HCT116 (cell line): ENCODE measurements around the gene NAA60. TPM values are rescaled to one million over a fixed set of nuclear protein-coding genes. Genes with fewer than 3 reads are reported as not detected.

ENCODE experiments used
- ATAC-seq: fragments of 200-7000 bp; cut with Tn5 transposase; 2 replicates; pipeline ENCODE4 v1.9.1; 2020; ENCODE audit warnings: mild to moderate bottlenecking, moderate library complexity
- BruUV-seq: library from RNA; stranded (reverse); fragments of 400-500 nt; replicated peaks from 2 replicates; lab custom pipeline; 2021; lab: Mats Ljungman, UMichigan
- CTCF ChIA-PET: fragments of 300-600 bp; sonication (Branson Sonifier 250); formaldehyde crosslinking; loops from one replicate; lab custom pipeline; 2021; ENCODE audit warnings: antibody characterized with exemption; lab: Charles Lee
- POLR2A ChIA-PET: fragments of 300-600, 350-600 bp; sonication (Branson Sonifier 250); formaldehyde crosslinking; loops from one replicate; lab custom pipeline; 2021; ENCODE audit warnings: antibody characterized with exemption; lab: Charles Lee
- RAD21 ChIA-PET, 2 experiments: fragments of 300-600 bp; sonication (Branson Sonifier 250); formaldehyde crosslinking; loops; one replicate each; lab custom pipeline; 2023; ENCODE audit warnings: low total read pairs in 2 of 2; ENCODE audit not compliant: uncharacterized antibody in 2 of 2, unreplicated experiment in 2 of 2, low non-redundant PET in 1 of 2; lab: Charles Lee
- DNase-seq: peaks from one replicate; pipeline ENCODE4 v3.0.0-alpha.2; 2010; ENCODE audit warnings: low read depth, low spot score
- H2AFZ ChIP-seq: fragments of 200-600 bp; shearing (Covaris generic), sonication (generic); 2 replicates; pipeline ENCODE4 v1.6.1; 2017; ENCODE audit warnings: low read depth, mixed run types, mixed read lengths, antibody characterized with exemption, low read length; ENCODE audit not compliant: poor library complexity, severe bottlenecking
- H3K27ac ChIP-seq: 2 replicates; pipeline ENCODE4 v1.5.1; 2012; ENCODE audit warnings: low read depth, low read length
- H3K27me3 ChIP-seq: fragments of 200-600 bp; sonication (generic); 2 replicates; pipeline ENCODE4 v1.6.1; 2016; ENCODE audit warnings: mixed run types, low read length, mixed read lengths; ENCODE audit not compliant: insufficient read depth
- H3K36me3 ChIP-seq, 2 experiments: fragments of 200-500 bp in 1 of 2; fragments of 200-600 bp in 1 of 2; sonication (Bioruptor generic) in 1 of 2; sonication (generic) in 1 of 2; 2 replicates each; pipeline versions ENCODE4 v1.5.1 to v1.6.1; 2014 to 2016; ENCODE audit warnings: low read length in 2 of 2, inconsistent platforms in 1 of 2, mixed read lengths in 1 of 2, mixed run types in 1 of 2; ENCODE audit not compliant: insufficient read depth in 2 of 2, control insufficient read depth in 1 of 2
- H3K4me1 ChIP-seq, 2 experiments: fragments of 200-600 bp in 1 of 2; sonication (generic) in 1 of 2; 2 replicates each; pipeline versions ENCODE4 v1.5.1 to v1.6.1; 2012 to 2017; ENCODE audit warnings: low read length in 2 of 2, inconsistent platforms in 1 of 2, mild to moderate bottlenecking in 1 of 2, mixed read lengths in 1 of 2, mixed run types in 1 of 2, moderate library complexity in 1 of 2; ENCODE audit not compliant: insufficient read depth in 2 of 2, control insufficient read depth in 1 of 2
- H3K4me2 ChIP-seq: fragments of 200-600 bp; sonication (generic); 2 replicates; pipeline ENCODE4 v1.6.1; 2017; ENCODE audit warnings: mixed run types, low read length, mixed read lengths
- H3K4me3 ChIP-seq, 2 experiments: fragments of 200-600 bp in 1 of 2; sonication (generic) in 1 of 2; replicated peaks in 1 of 2; 2 replicates each; pipeline ENCODE4 v1.5.1; 2011 to 2016; ENCODE audit warnings: low read length in 2 of 2, control low read depth in 1 of 2, low read depth in 1 of 2, mild to moderate bottlenecking in 1 of 2, mixed read lengths in 1 of 2, mixed run types in 1 of 2
- H3K79me2 ChIP-seq: fragments of 200-600 bp; sonication (generic); 2 replicates; pipeline ENCODE4 v1.6.1; 2017; ENCODE audit warnings: mild to moderate bottlenecking, mixed run types, low read length, moderate library complexity, mixed read lengths; ENCODE audit not compliant: insufficient read depth
- H3K9ac ChIP-seq: fragments of 200-600 bp; sonication (generic); 2 replicates; pipeline ENCODE4 v1.6.1; 2016; ENCODE audit warnings: low read length, mixed read lengths
- H3K9me2 ChIP-seq: fragments of 200-600 bp; sonication (generic), shearing (Covaris generic); 2 replicates; pipeline ENCODE4 v1.6.1; 2017; ENCODE audit warnings: mixed run types, mild to moderate bottlenecking, moderate library complexity; ENCODE audit not compliant: insufficient read depth
- H3K9me3 ChIP-seq, 2 experiments: fragments of 200-500 bp in 1 of 2; fragments of 200-600 bp in 1 of 2; sonication (Bioruptor generic) in 1 of 2; sonication (generic) in 1 of 2; 2 replicates each; pipeline ENCODE4 v1.6.1; 2014 to 2017; ENCODE audit warnings: low read length in 2 of 2, mixed read lengths in 2 of 2, inconsistent platforms in 1 of 2, low read depth in 1 of 2, mild to moderate bottlenecking in 1 of 2, mixed run types in 1 of 2, moderate library complexity in 1 of 2; ENCODE audit not compliant: control insufficient read depth in 1 of 2, insufficient read depth in 1 of 2
- H4K20me1 ChIP-seq: fragments of 200-600 bp; sonication (generic), shearing (Covaris generic); 2 replicates; pipeline ENCODE4 v1.6.1; 2017; ENCODE audit warnings: mixed run types, mild to moderate bottlenecking, moderate library complexity; ENCODE audit not compliant: insufficient read depth
- CBX3 ChIP-seq: IDR thresholded peaks from 2 replicates; pipeline ENCODE4 v1.6.1; 2012; ENCODE audit warnings: low read depth
- CEBPB ChIP-seq: IDR thresholded peaks from 2 replicates; pipeline ENCODE4 v1.6.1; 2012; ENCODE audit warnings: low read depth
- CTCF ChIP-seq, 3 experiments: fragments of 200-600 bp in 1 of 3; sonication (generic) in 1 of 3; IDR thresholded peaks in 2 of 3; conservative IDR thresholded peaks in 1 of 3; 2 replicates each; pipeline ENCODE4 v1.5.1; 2012 to 2017; ENCODE audit warnings: low read depth in 2 of 3, low read length in 2 of 3, antibody characterized with exemption in 1 of 3, borderline replicate concordance in 1 of 3, control low read depth in 1 of 3, mild to moderate bottlenecking in 1 of 3, mixed read lengths in 1 of 3, mixed run types in 1 of 3, moderate library complexity in 1 of 3; ENCODE audit not compliant: insufficient read depth in 1 of 3
- ELF1 ChIP-seq: IDR thresholded peaks from 2 replicates; pipeline ENCODE4 v1.6.1; 2012; ENCODE audit warnings: low read depth, borderline replicate concordance
- EZH2 ChIP-seq: fragments of 200-600 bp; sonication (generic); IDR thresholded peaks from 2 replicates; pipeline ENCODE4 v1.6.1; 2017; ENCODE audit warnings: antibody characterized with exemption, mixed run types
- FOSL1 ChIP-seq: IDR thresholded peaks from 2 replicates; pipeline ENCODE4 v1.6.1; 2012; ENCODE audit warnings: low read depth
- JUND ChIP-seq: IDR thresholded peaks from 2 replicates; pipeline ENCODE4 v1.6.1; 2012
- MAX ChIP-seq: IDR thresholded peaks from 2 replicates; pipeline ENCODE4 v1.6.1; 2012
- POLR2A ChIP-seq: IDR thresholded peaks from 2 replicates; pipeline ENCODE4 v1.7.0; 2011; ENCODE audit warnings: borderline replicate concordance; ENCODE audit not compliant: insufficient read depth, insufficient read length; ENCODE audit errors: extremely low read depth
- POLR2AphosphoS5 ChIP-seq: IDR thresholded peaks from 2 replicates; pipeline ENCODE4 v1.6.1; 2011; ENCODE audit warnings: mild to moderate bottlenecking, low read depth, low read length, moderate library complexity
- RAD21 ChIP-seq: IDR thresholded peaks from 2 replicates; pipeline ENCODE4 v1.6.1; 2012; ENCODE audit warnings: low read depth, mild to moderate bottlenecking
- REST ChIP-seq: IDR thresholded peaks from 2 replicates; pipeline ENCODE4 v1.6.1; 2012; ENCODE audit warnings: low read depth
- SIN3A ChIP-seq: IDR thresholded peaks from 2 replicates; pipeline ENCODE4 v1.6.1; 2012; ENCODE audit warnings: low read depth
- TCF7L2 ChIP-seq: IDR thresholded peaks from 2 replicates; pipeline ENCODE4 v1.7.0; 2011; ENCODE audit warnings: borderline replicate concordance, inconsistent platforms; ENCODE audit not compliant: insufficient read depth, insufficient read length; ENCODE audit errors: extremely low read depth
- YY1 ChIP-seq: IDR thresholded peaks from 2 replicates; pipeline ENCODE4 v1.6.1; 2011; ENCODE audit warnings: low read length, low read depth, moderate library complexity, mild to moderate bottlenecking; ENCODE audit not compliant: insufficient replicate concordance; ENCODE audit errors: extremely low read depth
- ZBTB33 ChIP-seq: IDR thresholded peaks from 2 replicates; pipeline ENCODE4 v1.6.1; 2011; ENCODE audit warnings: mild to moderate bottlenecking, low read length, moderate library complexity; ENCODE audit not compliant: insufficient replicate concordance; ENCODE audit errors: extremely low read depth
- ZNF274 ChIP-seq: fragments of 200-500 bp; sonication (Bioruptor generic); IDR thresholded peaks from 2 replicates; pipeline ENCODE4 v1.6.1; 2014; ENCODE audit warnings: mild to moderate bottlenecking, low read depth, low read length, inconsistent platforms
- intact Hi-C: fragments of 100-400 bp; cut with micrococcal nuclease; formaldehyde crosslinking; loops from 2 replicates; pipeline ENCODE4 v1.10.0; 2022
- total RNA-seq: library from RNA; stranded (reverse); gene quantifications from one replicate; pipeline ENCODE4 v1.2.1, GENCODE V29; 2021; ENCODE audit not compliant: unreplicated experiment

NAA60 gene
- total RNA-seq, 1 experiment from 2014 or later, result 32.2 TPM

GRCh38 chr16:3525951-3526350 is 82.5 kb downstream of the NAA60 start:
- no peak overlapping the region for H2AFZ ChIP-seq
- no peak overlapping the region for H3K4me3 ChIP-seq
- TF ChIP-seq SIN3A (no peak), FOSL1 (no peak), CEBPB (no peak), ZNF274 (no peak), MAX (no peak), REST (no peak), ELF1 (no peak), ZBTB33 (no peak), TCF7L2 (no peak), POLR2A (no peak), YY1 (no peak), EZH2 (no peak), RAD21 (no peak), CTCF (IDR thresholded peaks at IDR 0.05 in 2 of 3, conservative IDR thresholded peaks at IDR 0.05 in 1 of 3; ENCODE audit: borderline replicate concordance in 1 of 3, insufficient read depth in 1 of 3, low read depth in 2 of 3, low read length in 2 of 3) (no peak), CBX3 (no peak), POLR2AphosphoS5 (no peak), JUND (no peak)
- no peaks in the 10 kb centered on the region for H4K20me1 ChIP-seq
- ChIA-PET RAD21 (no interaction called here), CTCF (no interaction called here), POLR2A (no interaction called here)
- H3K79me2 ChIP-seq, result no peaks in the 10 kb centered on the region
- DNase-seq, result no peak
- H3K9me2 ChIP-seq, result no peaks in the 10 kb centered on the region
- no peak overlapping the region for H3K9ac ChIP-seq
- H3K9me3 ChIP-seq, result no peaks in the 10 kb centered on the region
- H3K4me2 ChIP-seq, result no peak overlapping the region
- no peak overlapping the region for H3K27ac ChIP-seq
- no peaks in the 10 kb centered on the region for H3K4me1 ChIP-seq
- ATAC-seq, result no peak
- H3K36me3 ChIP-seq, result peaks cover 10 to 26% of the 10 kb centered on the region in 2 experiments
- intact Hi-C loops, result no loop called here
- no peaks in the 10 kb centered on the region for H3K27me3 ChIP-seq
- BruUV-seq, result no TSS peak
